IMR-90 (cell line): ENCODE measurements around the gene ATP1A4. TPM values are rescaled to one million over a fixed set of nuclear protein-coding genes. Genes with fewer than 3 reads are reported as not detected.

ENCODE experiments used
- ATAC-seq: fragments of 200-7000 bp; cut with Tn5 transposase; 2 replicates; pipeline ENCODE4 v1.9.1; 2020; ENCODE audit warnings: low read depth, mild to moderate bottlenecking, moderate library complexity
- BruUV-seq: library from RNA; stranded (reverse); fragments of 400-500 nt; replicated peaks from 2 replicates; lab custom pipeline; 2021; lab: Mats Ljungman, UMichigan
- CTCF ChIA-PET: fragments of 300-600 bp; formaldehyde crosslinking; extraction: SDS; loops from one replicate; lab custom pipeline; 2021; ENCODE audit warnings: antibody characterized with exemption; lab: Yijun Ruan, JAX
- POLR2A ChIA-PET: fragments of 300-600 bp; sonication (Branson Sonifier 250); formaldehyde crosslinking; loops from one replicate; lab custom pipeline; 2022; ENCODE audit warnings: antibody characterized with exemption; ENCODE audit not compliant: unreplicated experiment; lab: Charles Lee
- DNase-seq: peaks from one replicate; pipeline ENCODE4 v3.0.0; 2013
- H2AFZ ChIP-seq: replicated peaks from 2 replicates; pipeline ENCODE3; 2013; ENCODE audit warnings: low read length, mild to moderate bottlenecking; ENCODE audit not compliant: poor library complexity
- H2AK5ac ChIP-seq: 2 replicates; pipeline ENCODE4 v1.6.1; 2013; ENCODE audit warnings: low read depth, low read length, inconsistent platforms
- H2AK9ac ChIP-seq: replicated peaks from 2 replicates; pipeline ENCODE3; 2013; ENCODE audit warnings: mild to moderate bottlenecking, low read depth, low read length, moderate library complexity; ENCODE audit not compliant: poor library complexity
- H2BK120ac ChIP-seq: 2 replicates; pipeline ENCODE4 v1.6.1; 2013; ENCODE audit warnings: low read depth, low read length, inconsistent platforms
- H2BK15ac ChIP-seq: 3 replicates; pipeline ENCODE4 v1.6.1; 2013; ENCODE audit warnings: low read depth, low read length, inconsistent platforms
- H2BK20ac ChIP-seq: 2 replicates; pipeline ENCODE4 v1.6.1; 2013; ENCODE audit warnings: low read depth, mild to moderate bottlenecking, inconsistent platforms, low read length, moderate library complexity
- H2BK5ac ChIP-seq: 2 replicates; pipeline ENCODE4 v1.6.1; 2013; ENCODE audit warnings: mild to moderate bottlenecking, low read depth, low read length, inconsistent platforms; ENCODE audit not compliant: poor library complexity, severe bottlenecking
- H3K14ac ChIP-seq: replicated peaks from 2 replicates; pipeline ENCODE4 v1.6.1; 2013; ENCODE audit warnings: low read depth, low read length, inconsistent platforms
- H3K18ac ChIP-seq: 2 replicates; pipeline ENCODE4 v1.6.1; 2013; ENCODE audit warnings: low read depth, low read length, control low read depth
- H3K23ac ChIP-seq: 2 replicates; pipeline ENCODE4 v1.6.1; 2013; ENCODE audit warnings: low read depth, low read length, inconsistent platforms
- H3K27ac ChIP-seq: 2 replicates; pipeline ENCODE4 v1.5.1; 2013; ENCODE audit warnings: mild to moderate bottlenecking, control low read depth, low read length; ENCODE audit not compliant: insufficient read depth
- H3K27me3 ChIP-seq: 2 replicates; pipeline ENCODE4 v1.6.1; 2013; ENCODE audit warnings: low read length; ENCODE audit not compliant: control insufficient read depth, insufficient read depth
- H3K36me3 ChIP-seq: 2 replicates; pipeline ENCODE4 v1.6.1; 2013; ENCODE audit warnings: low read length, mixed read lengths; ENCODE audit not compliant: control insufficient read depth, insufficient read depth
- H3K4ac ChIP-seq: 2 replicates; pipeline ENCODE4 v1.6.1; 2013; ENCODE audit warnings: low read depth, low read length, inconsistent platforms
- H3K4me1 ChIP-seq: 2 replicates; pipeline ENCODE4 v1.6.1; 2013; ENCODE audit warnings: low read length, mixed read lengths; ENCODE audit not compliant: control insufficient read depth, insufficient read depth
- H3K4me2 ChIP-seq: 2 replicates; pipeline ENCODE4 v1.6.1; 2013; ENCODE audit warnings: low read depth, mild to moderate bottlenecking, control low read depth, low read length, moderate library complexity
- H3K4me3 ChIP-seq: 2 replicates; pipeline ENCODE4 v1.5.1; 2013; ENCODE audit warnings: low read depth, mild to moderate bottlenecking, control low read depth, low read length, moderate library complexity; ENCODE audit not compliant: insufficient read depth
- H3K56ac ChIP-seq: 2 replicates; pipeline ENCODE4 v1.6.1; 2013; ENCODE audit warnings: low read length, inconsistent platforms; ENCODE audit not compliant: insufficient read depth; ENCODE audit errors: extremely low read depth
- H3K79me1 ChIP-seq, 2 experiments: 2 replicates each; pipeline ENCODE4 v1.6.1; 2013; ENCODE audit warnings: low read length in 2 of 2, inconsistent platforms in 1 of 2, low read depth in 1 of 2
- H3K9ac ChIP-seq: 2 replicates; pipeline ENCODE4 v1.6.1; 2013; ENCODE audit warnings: low read depth, low read length, control low read depth
- H3K9me1 ChIP-seq: 2 replicates; pipeline ENCODE4 v1.6.1; 2013; ENCODE audit warnings: low read length, inconsistent platforms; ENCODE audit not compliant: insufficient read depth
- H3K9me3 ChIP-seq: 2 replicates; pipeline ENCODE4 v1.6.1; 2013; ENCODE audit warnings: low read length; ENCODE audit not compliant: control insufficient read depth, insufficient read depth
- H4K20me1 ChIP-seq: 2 replicates; pipeline ENCODE4 v1.6.1; 2013; ENCODE audit warnings: low read length, inconsistent platforms; ENCODE audit not compliant: insufficient read depth
- H4K5ac ChIP-seq: 2 replicates; pipeline ENCODE4 v1.6.1; 2013; ENCODE audit warnings: mild to moderate bottlenecking, low read depth, low read length, control low read depth
- H4K8ac ChIP-seq, 2 experiments: 2 replicates each; pipeline ENCODE4 v1.6.1; 2013; ENCODE audit warnings: low read depth in 2 of 2, low read length in 2 of 2, control low read depth in 1 of 2, inconsistent platforms in 1 of 2
- H4K91ac ChIP-seq: 2 replicates; pipeline ENCODE4 v1.6.1; 2013; ENCODE audit warnings: low read depth, low read length, inconsistent platforms; ENCODE audit not compliant: insufficient read depth
- BHLHE40 ChIP-seq: fragments of 150-350 bp; IDR thresholded peaks from 2 replicates; pipeline ENCODE4 v1.6.1; 2016; ENCODE audit warnings: mild to moderate bottlenecking, low read depth, low read length
- CEBPB ChIP-seq: IDR thresholded peaks from 2 replicates; pipeline ENCODE4 v1.6.1; 2012; ENCODE audit warnings: low read depth, low read length, improper control_type of control experiment
- CHD1 ChIP-seq: IDR thresholded peaks from 2 replicates; pipeline ENCODE4 v1.6.1; 2012; ENCODE audit warnings: low read depth, low read length, improper control_type of control experiment
- CTCF ChIP-seq: conservative IDR thresholded peaks from 2 replicates; pipeline ENCODE4 v1.5.1; 2012; ENCODE audit warnings: mild to moderate bottlenecking, low read depth, low read length, improper control_type of control experiment
- ELK1 ChIP-seq: fragments of 150-350 bp; IDR thresholded peaks from 2 replicates; pipeline ENCODE4 v1.6.1; 2016; ENCODE audit warnings: low read depth, mild to moderate bottlenecking, low read length, moderate library complexity, borderline replicate concordance
- FOS ChIP-seq: fragments of 150-350 bp; IDR thresholded peaks from 2 replicates; pipeline ENCODE4 v1.6.1; 2016; ENCODE audit warnings: low read depth, low read length
- MAFK ChIP-seq: IDR thresholded peaks from 2 replicates; pipeline ENCODE4 v1.6.1; 2012; ENCODE audit warnings: low read depth, low read length, improper control_type of control experiment
- MAZ ChIP-seq: IDR thresholded peaks from 2 replicates; pipeline ENCODE4 v1.6.1; 2012; ENCODE audit warnings: low read depth, mild to moderate bottlenecking, low read length, improper control_type of control experiment, moderate library complexity, borderline replicate concordance
- MXI1 ChIP-seq: IDR thresholded peaks from 2 replicates; pipeline ENCODE4 v1.6.1; 2012; ENCODE audit warnings: low read depth, mild to moderate bottlenecking, low read length, moderate library complexity, borderline replicate concordance
- NFE2L2 ChIP-seq: fragments of 150-350 bp; IDR thresholded peaks from 2 replicates; pipeline ENCODE4 v1.6.1; 2016; ENCODE audit warnings: low read depth, mild to moderate bottlenecking, low read length
- POLR2A ChIP-seq: IDR thresholded peaks from 2 replicates; pipeline ENCODE4 v1.6.1; 2012; ENCODE audit warnings: mild to moderate bottlenecking, low read depth, low read length
- RAD21 ChIP-seq: IDR thresholded peaks from 2 replicates; pipeline ENCODE4 v1.6.1; 2012; ENCODE audit warnings: low read length, improper control_type of control experiment
- RCOR1 ChIP-seq: IDR thresholded peaks from 2 replicates; pipeline ENCODE4 v1.6.1; 2012; ENCODE audit warnings: mild to moderate bottlenecking, low read length, improper control_type of control experiment; ENCODE audit not compliant: insufficient replicate concordance
- RFX5 ChIP-seq: IDR thresholded peaks from 2 replicates; pipeline ENCODE4 v1.8.0; 2012; ENCODE audit warnings: low read depth, mild to moderate bottlenecking, low read length, moderate library complexity
- SMC3 ChIP-seq: fragments of 150-350 bp; IDR thresholded peaks from 2 replicates; pipeline ENCODE4 v1.6.1; 2016; ENCODE audit warnings: low read depth, mild to moderate bottlenecking, antibody characterized with exemption, low read length, moderate library complexity
- WGBS, 2 experiments: methylation state at CpG; one replicate each; pipeline versions ENCODE4 v1.1.5 to v1.1.7; 2013; ENCODE audit warnings: missing lambda C conversion rate in 2 of 2; ENCODE audit not compliant: insufficient read length in 1 of 2; ENCODE audit errors: extremely low coverage in 2 of 2; 5-methylcytosine and 5-hydroxymethylcytosine counted together
- dilution Hi-C: fragments of 300-500 bp; cut with HindIII; formaldehyde crosslinking; loops from one replicate; pipeline ENCODE4 v1.14.3; 2018; ENCODE audit warnings: low sequenced_read_pairs; ENCODE audit not compliant: unreplicated experiment
- in situ Hi-C: fragments of 300-500 bp; cut with MboI; formaldehyde crosslinking; loops from 3 replicates; pipeline ENCODE4 v1.14.3; 2019; ENCODE audit warnings: low sequenced_read_pairs, inconsistent platforms, mixed read lengths
- intact Hi-C: fragments of 100-400 bp; cut with micrococcal nuclease; formaldehyde crosslinking; loops from 2 replicates; pipeline ENCODE4 v1.10.0; 2022
- polyA plus RNA-seq, 3 experiments: library from polyadenylated mRNA; depleted of rRNA; stranded (reverse); fragments of >200 nt; gene quantifications; 2 replicates each; pipeline ENCODE4 v1.2.3, GENCODE V29; 2012; ENCODE audit warnings: low replicate concordance in 1 of 3
- total RNA-seq: library from RNA; depleted of rRNA; stranded (reverse); fragments of >200 nt; gene quantifications from 2 replicates; pipeline ENCODE4 v1.2.3, GENCODE V29; 2012

The ATP1A4 gene
- total and polyA plus RNA-seq, 2 of the 4 experiments (the other 2 are of a cell fraction): not detected

DNA sequence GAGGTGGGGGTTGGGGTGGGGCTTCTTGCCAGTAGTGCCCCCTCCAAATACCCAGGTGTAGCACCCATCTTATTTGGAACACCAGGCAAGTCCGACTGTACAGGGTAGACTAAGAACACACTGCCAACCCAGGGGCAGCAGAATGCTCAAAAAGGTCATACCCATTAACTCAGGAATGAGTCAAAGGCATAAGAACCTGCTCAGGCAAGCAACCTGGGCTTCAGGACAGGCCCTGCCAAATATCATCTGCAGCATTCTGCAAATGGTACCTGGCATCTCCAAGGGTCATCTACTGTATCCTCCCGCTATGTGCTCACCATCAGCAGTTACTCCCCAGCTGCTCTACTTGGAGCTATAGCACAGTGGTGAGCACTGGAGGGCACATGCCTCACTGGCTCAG, 73.2 kb downstream of the ATP1A4 start:
- Histone ChIP-seq H4K91ac (no peak overlapping the region), H3K9me3 (no peaks in the 10 kb centered on the region), H3K36me3 (peaks cover 45% of the 10 kb centered on the region), H3K18ac (no peak overlapping the region), H2BK20ac (no peak overlapping the region), H4K5ac (no peak overlapping the region), H2BK120ac (no peak overlapping the region), H3K4me3 (no peak overlapping the region), H3K79me1 (peaks cover 0 to 4% of the 10 kb centered on the region in 2 experiments; a peak in 1 of 4 replicates), H3K9me1 (peaks cover 6% of the 10 kb centered on the region; the same call in 1 of the 2 replicates), H2AK5ac (no peak overlapping the region), H3K9ac (no peak overlapping the region), H2AFZ (no peak overlapping the region), H3K27ac (no peak overlapping the region), H3K56ac (no peak overlapping the region), H4K8ac (no peak overlapping the region), H3K4me2 (no peak overlapping the region), H2BK5ac (no peak overlapping the region), H2AK9ac (no peak overlapping the region), H3K4ac (no peak overlapping the region), H3K23ac (no peak overlapping the region), H3K14ac (no peak overlapping the region), H3K27me3 (no peaks in the 10 kb centered on the region), H4K20me1 (peaks cover 3% of the 10 kb centered on the region), H2BK15ac (no peak overlapping the region), H3K4me1 (peaks cover 3% of the 10 kb centered on the region; the same call in 1 of the 2 replicates)
- CTCF ChIA-PET: interaction anchor here (1.4 kb wide), 1 partner anchor 31 kb away, joined by 7 read pairs; no protein-coding TSS in a partner anchor
- in situ Hi-C loops (no loop called here), intact Hi-C loops (loop anchor here (5.0 kb wide), 1 partner anchor 73 kb away; no protein-coding TSS in a partner anchor), dilution Hi-C loops (no loop called here)
- POLR2A ChIA-PET: no interaction called here
- WGBS, 2 experiments: 100% methylated on average over 1 of the region's 2 CpGs; no CpG with 5 or more reads in 1 of the 2 experiments
- TF ChIP-seq MAZ (no peak), RCOR1 (no peak), FOS (no peak), SMC3 (no peak), NFE2L2 (no peak), MXI1 (no peak), ELK1 (no peak), RFX5 (no peak), CEBPB (no peak), POLR2A (no peak), CTCF (no peak), BHLHE40 (no peak), RAD21 (no peak), MAFK (no peak), CHD1 (no peak)
- no TSS peak for BruUV-seq
- no peak for DNase-seq
- no peak for ATAC-seq
